ENCODE data around the gene MTA3.
A peak's percentile ranks its signal among the peaks of the same experiment; 100 is the strongest.

Gene MTA3

DNA sequence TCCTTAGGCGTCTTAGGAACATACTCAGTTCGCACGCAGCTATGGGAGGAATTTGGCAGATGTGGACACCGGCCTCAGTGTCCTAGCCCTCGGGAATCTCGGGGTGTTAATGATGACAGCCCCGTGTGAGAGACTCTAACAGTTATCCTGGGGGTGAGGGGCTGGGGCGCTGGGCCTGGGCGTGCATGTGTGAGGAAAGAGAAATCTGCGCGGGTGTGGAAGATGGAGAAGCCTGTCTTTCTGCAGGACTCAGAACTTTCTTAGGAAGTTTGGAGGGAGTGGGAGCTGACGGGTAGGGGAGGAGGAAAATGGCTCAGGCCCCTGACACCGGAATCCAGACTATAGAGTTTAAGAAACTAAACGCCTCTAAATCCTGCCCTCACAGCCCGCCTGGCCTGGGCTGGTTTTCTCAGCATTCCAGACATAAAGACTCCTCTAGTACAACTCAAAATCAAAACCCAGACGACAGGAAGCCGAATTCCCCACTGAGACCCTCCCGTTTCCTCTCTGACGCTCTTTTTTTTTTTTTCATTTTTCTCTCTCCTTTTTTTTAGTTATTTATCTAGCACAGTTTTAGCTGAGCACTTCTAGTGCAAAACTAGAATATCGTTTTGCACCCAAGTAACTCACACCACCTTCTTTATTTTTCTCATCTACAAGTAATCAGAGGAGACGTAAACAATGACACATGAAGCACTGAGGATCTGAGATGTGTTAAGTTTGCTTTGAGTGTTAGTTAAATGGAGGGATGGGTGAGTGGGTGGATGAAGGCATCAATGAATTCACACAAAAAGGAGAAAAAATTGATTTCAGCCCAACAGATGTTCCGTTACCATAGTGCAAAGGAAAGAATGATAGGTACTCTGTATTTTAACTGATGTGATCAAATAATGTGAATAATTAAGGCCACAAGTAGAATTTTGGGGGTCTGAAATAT, 225.2 kb downstream of the MTA3 start:
- Histone ChIP-seq H3K9ac (ENCODE audit: low read length) (peak overlapping the region; percentile 35), H3K4me1 (ENCODE audit: control insufficient read depth, insufficient read depth, low read length) (peaks cover 2% of the 10 kb centered on the region), H3K27me3 (ENCODE audit: control insufficient read depth, insufficient read depth, low read length) (no peaks in the 10 kb centered on the region), H3K27ac (ENCODE audit: low read depth, low read length) (no peak overlapping the region), H3K4me3 (ENCODE audit: low read length) (peak overlapping the region; percentile 83), H3K36me3 (ENCODE audit: control insufficient read depth, insufficient read depth, low read length) (no peaks in the 10 kb centered on the region)

DNA sequence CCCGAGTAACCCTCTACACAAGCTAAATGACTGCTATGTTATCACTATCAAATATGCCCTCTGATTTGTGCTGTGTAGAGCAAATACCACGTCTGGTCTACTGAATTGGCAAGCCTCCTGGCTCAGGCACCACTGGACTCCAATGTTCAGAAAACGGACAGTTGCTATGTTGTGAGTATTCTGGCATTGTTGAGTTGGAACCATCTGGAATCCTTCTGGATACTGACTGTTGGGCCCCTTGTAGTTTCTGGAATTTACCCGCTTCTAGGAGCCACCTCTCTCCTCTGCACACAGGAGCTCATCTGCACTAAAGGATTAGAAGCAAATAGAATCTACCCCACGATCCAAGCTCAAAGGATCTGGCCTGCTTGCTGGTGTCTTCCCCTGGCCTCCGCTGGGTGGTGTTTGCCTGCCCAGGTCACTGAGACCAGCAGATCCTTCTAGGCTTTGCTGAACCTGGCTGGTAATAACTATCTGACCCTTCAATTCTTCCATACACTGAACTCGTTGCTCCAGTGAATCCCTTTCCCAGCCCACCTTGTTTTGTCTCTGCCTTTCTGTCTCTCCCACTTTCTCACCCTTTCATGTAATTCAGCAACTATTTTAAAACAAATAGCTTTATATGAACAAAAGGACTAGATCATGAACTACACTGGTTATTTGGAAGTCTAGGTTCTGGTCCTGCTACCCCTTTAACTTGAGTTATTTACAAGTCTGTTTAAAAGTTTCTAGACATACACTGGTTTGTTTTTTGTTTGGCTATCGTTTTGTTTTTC, 226.0 kb downstream of the MTA3 start:
- H3K4me1 ChIP-seq (ENCODE audit: control insufficient read depth, insufficient read depth, low read length): peaks cover 2% of the 10 kb centered on the region
- H3K9ac ChIP-seq (ENCODE audit: low read length): no peak overlapping the region
- H3K27me3 ChIP-seq (ENCODE audit: control insufficient read depth, insufficient read depth, low read length): no peaks in the 10 kb centered on the region
- no peak overlapping the region for H3K4me3 ChIP-seq (ENCODE audit: low read length)
- H3K27ac ChIP-seq (ENCODE audit: low read depth, low read length): no peak overlapping the region
- no peaks in the 10 kb centered on the region for H3K36me3 ChIP-seq (ENCODE audit: control insufficient read depth, insufficient read depth, low read length)

DNA sequence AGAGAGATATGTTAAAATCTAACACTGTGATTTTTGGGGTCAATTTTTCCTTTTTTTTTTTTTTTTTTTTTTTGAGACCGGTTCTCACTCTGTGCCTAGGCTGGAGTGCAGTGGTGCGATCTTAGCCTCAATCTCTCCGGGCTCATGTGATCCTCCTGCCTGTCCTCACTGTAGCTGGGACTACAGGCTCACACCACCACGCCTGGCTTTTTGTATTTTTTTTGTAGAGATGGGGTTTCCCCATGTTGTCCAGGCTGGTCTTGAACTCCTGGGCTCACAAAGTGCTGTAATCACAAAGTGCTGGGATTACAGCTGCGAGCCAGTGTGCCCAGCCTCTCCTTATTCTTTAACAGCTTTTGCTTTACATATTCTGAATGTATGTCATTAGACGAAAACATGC, 226.8 kb downstream of the MTA3 start:
- Histone ChIP-seq H3K27ac (ENCODE audit: low read depth, low read length) (no peak overlapping the region), H3K4me1 (ENCODE audit: control insufficient read depth, insufficient read depth, low read length) (no peaks in the 10 kb centered on the region), H3K27me3 (ENCODE audit: control insufficient read depth, insufficient read depth, low read length) (no peaks in the 10 kb centered on the region), H3K36me3 (ENCODE audit: control insufficient read depth, insufficient read depth, low read length) (no peaks in the 10 kb centered on the region), H3K9ac (ENCODE audit: low read length) (no peak overlapping the region), H3K4me3 (ENCODE audit: low read length) (no peak overlapping the region)

DNA sequence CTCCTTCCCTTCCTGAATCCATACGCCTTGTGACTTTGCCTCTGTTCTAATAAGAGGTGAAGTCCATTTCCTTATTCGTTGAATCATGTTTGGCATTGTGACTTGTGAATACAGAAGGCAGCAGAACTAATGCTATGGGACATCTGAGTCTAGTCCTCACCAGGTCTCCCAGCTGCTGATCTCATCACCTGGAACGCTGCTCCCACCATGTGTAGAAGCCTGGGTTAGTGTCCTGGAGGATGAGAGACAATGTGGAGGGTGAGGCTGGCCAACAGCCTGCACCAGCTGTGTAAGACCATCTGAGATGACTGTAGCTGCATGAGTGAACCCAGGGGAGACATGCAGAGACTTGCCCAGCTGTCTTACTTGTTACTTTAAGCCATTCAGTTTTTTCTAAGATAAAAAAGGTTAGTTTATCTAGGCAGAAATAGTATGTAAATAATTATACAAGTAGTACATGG, 227.4 kb downstream of the MTA3 start:
- H3K4me3 ChIP-seq (ENCODE audit: low read length): no peak overlapping the region
- H3K36me3 ChIP-seq (ENCODE audit: control insufficient read depth, insufficient read depth, low read length): no peaks in the 10 kb centered on the region
- H3K27me3 ChIP-seq (ENCODE audit: control insufficient read depth, insufficient read depth, low read length): no peaks in the 10 kb centered on the region
- H3K4me1 ChIP-seq (ENCODE audit: control insufficient read depth, insufficient read depth, low read length): no peaks in the 10 kb centered on the region
- no peak overlapping the region for H3K27ac ChIP-seq (ENCODE audit: low read depth, low read length)
- H3K9ac ChIP-seq (ENCODE audit: low read length): no peak overlapping the region

DNA sequence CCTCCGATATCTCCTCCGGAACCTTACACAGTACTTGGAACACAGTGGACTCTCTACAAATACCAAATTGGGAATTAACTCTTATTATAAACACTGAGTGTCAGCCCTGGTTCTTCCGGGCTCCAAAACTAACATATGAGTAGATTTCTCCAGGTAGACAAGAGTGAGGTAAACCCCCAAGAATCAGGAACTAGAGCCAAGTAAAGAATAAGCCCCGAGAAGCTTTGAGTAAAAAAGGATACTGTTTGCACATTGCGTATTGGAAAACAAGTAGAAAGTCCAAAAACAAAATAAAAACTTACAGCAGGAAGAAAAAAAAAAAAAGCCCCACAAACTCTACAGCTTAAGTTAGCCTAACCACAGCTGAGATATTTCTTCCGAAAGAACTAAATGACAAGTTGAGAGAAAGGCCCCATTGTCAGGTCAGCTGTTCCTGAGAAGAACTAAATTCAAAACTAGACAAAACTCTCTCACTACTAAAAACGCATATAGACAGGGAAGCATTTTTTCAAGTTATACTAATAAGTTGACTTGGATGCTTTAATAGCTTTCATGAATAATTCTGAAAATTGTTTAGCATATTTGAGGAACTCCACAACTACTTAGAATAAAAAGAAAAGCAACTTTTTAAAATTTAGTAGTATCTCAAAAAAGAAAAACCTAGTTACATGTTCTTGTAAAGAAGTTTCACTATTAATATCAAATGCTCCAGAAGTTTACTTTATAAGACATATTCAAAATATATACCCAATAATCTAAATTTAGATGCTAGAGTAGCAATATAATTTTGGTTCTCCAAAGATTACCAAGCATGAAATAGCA, 228.2 kb downstream of the MTA3 start:
- H3K27me3 ChIP-seq (ENCODE audit: control insufficient read depth, insufficient read depth, low read length): no peaks in the 10 kb centered on the region
- no peak overlapping the region for H3K4me3 ChIP-seq (ENCODE audit: low read length)
- H3K27ac ChIP-seq (ENCODE audit: low read depth, low read length): no peak overlapping the region
- no peaks in the 10 kb centered on the region for H3K36me3 ChIP-seq (ENCODE audit: control insufficient read depth, insufficient read depth, low read length)
- peaks cover 5% of the 10 kb centered on the region for H3K4me1 ChIP-seq (ENCODE audit: control insufficient read depth, insufficient read depth, low read length)
- H3K9ac ChIP-seq (ENCODE audit: low read length): no peak overlapping the region

DNA sequence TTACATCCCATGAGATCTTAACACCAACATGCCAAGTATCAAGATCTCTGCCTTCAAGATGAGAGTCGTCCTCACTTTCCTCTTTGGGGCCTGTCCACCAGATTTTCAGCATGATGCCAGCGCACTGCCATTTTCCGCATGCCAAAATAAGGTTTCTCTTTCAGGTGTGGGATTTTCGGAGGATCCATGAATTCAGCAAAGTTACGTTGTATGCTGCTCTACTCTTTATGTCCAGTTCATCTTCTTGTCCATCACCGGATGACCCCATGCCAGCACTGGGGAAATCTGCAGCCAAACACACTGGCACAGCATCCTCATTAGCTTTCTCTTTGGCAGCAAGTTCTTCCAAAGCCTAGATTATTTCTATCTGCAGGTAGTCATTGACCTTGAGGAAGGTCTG, 228.8 kb downstream of the MTA3 start:
- no peaks in the 10 kb centered on the region for H3K36me3 ChIP-seq (ENCODE audit: control insufficient read depth, insufficient read depth, low read length)
- H3K4me1 ChIP-seq (ENCODE audit: control insufficient read depth, insufficient read depth, low read length): peaks cover 6% of the 10 kb centered on the region
- H3K9ac ChIP-seq (ENCODE audit: low read length): no peak overlapping the region
- no peaks in the 10 kb centered on the region for H3K27me3 ChIP-seq (ENCODE audit: control insufficient read depth, insufficient read depth, low read length)
- no peak overlapping the region for H3K27ac ChIP-seq (ENCODE audit: low read depth, low read length)
- H3K4me3 ChIP-seq (ENCODE audit: low read length): no peak overlapping the region

DNA sequence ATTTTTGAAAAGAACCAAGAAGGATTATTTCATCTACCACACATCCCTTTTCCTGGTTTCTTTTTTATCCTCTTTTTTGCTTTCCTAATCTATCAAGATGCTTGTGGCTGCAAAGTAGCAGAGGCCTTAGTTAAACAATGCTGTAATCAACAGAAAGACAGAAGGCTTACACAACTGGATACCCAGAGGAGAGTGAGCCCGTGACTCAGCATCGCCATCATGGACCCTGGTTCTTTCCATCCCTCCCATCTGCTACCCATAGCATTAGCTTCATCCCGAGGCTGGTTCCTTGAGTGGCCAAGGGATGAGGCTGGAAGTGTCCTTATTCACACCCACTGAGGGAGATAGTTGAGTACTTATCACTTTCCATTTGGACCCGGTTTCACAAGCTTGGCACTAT, 231.4 kb downstream of the MTA3 start:
- no peak overlapping the region for H3K27ac ChIP-seq (ENCODE audit: low read depth, low read length)
- H3K9ac ChIP-seq (ENCODE audit: low read length): no peak overlapping the region
- H3K4me3 ChIP-seq (ENCODE audit: low read length): no peak overlapping the region
- H3K4me1 ChIP-seq (ENCODE audit: control insufficient read depth, insufficient read depth, low read length): peaks cover 6% of the 10 kb centered on the region
- no peaks in the 10 kb centered on the region for H3K36me3 ChIP-seq (ENCODE audit: control insufficient read depth, insufficient read depth, low read length)
- no peaks in the 10 kb centered on the region for H3K27me3 ChIP-seq (ENCODE audit: control insufficient read depth, insufficient read depth, low read length)

DNA sequence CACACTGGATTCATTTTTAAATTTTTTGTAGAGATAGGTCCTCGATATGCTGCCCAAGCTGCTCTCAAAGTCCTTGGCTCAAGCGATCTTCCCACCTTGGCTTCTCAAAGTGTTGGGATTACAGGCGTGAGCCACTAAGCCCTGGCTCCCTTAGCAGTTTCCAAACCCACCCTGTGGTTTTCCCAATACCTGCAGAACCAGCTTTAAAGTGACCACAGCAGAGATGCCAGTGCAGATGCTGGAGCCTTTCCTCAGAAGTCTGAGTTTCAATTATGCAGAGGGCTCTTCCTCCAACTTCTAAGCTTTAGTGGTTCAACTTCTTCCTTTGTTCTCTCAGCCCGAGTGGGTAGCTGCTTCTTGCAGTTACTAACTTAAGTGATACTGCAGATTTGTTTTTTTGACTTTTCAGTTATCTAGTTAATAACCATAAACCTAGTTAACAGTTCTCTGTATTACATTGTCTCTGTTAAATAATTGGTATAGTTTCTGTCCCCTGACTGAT, 232.1 kb downstream of the MTA3 start:
- H3K9ac ChIP-seq (ENCODE audit: low read length): no peak overlapping the region
- no peak overlapping the region for H3K27ac ChIP-seq (ENCODE audit: low read depth, low read length)

DNA sequence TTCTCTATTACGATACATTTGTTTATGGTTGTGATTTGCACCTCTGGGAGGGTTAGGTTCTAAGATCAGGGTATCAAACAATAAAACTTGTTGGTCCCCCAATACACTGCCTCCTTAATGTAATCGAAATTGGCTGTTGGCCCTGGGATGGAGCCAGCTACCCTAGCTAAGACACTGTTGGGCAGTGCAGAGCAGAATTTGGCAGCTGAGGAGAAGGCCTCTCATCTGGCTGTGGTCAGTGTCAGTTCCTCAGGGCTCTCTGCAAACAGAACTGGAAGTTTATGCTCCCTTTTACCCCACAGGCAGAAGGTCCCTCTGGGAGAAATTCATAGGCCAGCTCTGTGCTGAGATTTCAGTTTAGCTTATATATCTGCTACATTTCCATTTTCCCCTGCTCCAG, 232.5 kb downstream of the MTA3 start:
- Histone ChIP-seq H3K27ac (ENCODE audit: low read depth, low read length) (no peak overlapping the region), H3K4me1 (ENCODE audit: control insufficient read depth, insufficient read depth, low read length) (peaks cover 6% of the 10 kb centered on the region), H3K27me3 (ENCODE audit: control insufficient read depth, insufficient read depth, low read length) (no peaks in the 10 kb centered on the region), H3K9ac (ENCODE audit: low read length) (no peak overlapping the region), H3K4me3 (ENCODE audit: low read length) (no peak overlapping the region), H3K36me3 (ENCODE audit: control insufficient read depth, insufficient read depth, low read length) (no peaks in the 10 kb centered on the region)

More for the DNA sequence above, 232.1 kb downstream of the MTA3 start:
- Histone ChIP-seq H3K4me3 (ENCODE audit: low read length) (no peak overlapping the region), H3K4me1 (ENCODE audit: control insufficient read depth, insufficient read depth, low read length) (peaks cover 6% of the 10 kb centered on the region), H3K27me3 (ENCODE audit: control insufficient read depth, insufficient read depth, low read length) (no peaks in the 10 kb centered on the region), H3K36me3 (ENCODE audit: control insufficient read depth, insufficient read depth, low read length) (no peaks in the 10 kb centered on the region)

DNA sequence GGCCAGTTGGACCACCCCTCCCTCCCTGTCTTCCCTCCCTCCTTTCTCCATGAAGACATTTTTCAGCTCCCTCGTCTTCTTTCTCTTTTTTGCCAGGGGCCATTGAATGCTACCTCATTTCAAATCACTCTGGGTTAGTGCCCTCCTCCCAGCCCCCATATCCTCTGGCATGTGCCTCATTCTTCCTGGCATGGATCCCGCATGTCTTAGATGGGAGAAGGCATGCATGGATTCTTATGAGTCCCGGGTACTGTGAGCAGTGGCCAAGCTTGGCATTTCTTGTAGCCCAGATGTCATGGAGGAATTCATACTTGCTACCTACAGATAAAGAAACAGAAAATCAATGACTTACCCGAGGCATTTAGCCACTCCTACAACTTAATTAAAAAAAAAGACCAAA, 232.9 kb downstream of the MTA3 start:
- no peaks in the 10 kb centered on the region for H3K36me3 ChIP-seq (ENCODE audit: control insufficient read depth, insufficient read depth, low read length)
- no peaks in the 10 kb centered on the region for H3K27me3 ChIP-seq (ENCODE audit: control insufficient read depth, insufficient read depth, low read length)
- H3K27ac ChIP-seq (ENCODE audit: low read depth, low read length): no peak overlapping the region
- peaks cover 6% of the 10 kb centered on the region for H3K4me1 ChIP-seq (ENCODE audit: control insufficient read depth, insufficient read depth, low read length)
- H3K9ac ChIP-seq (ENCODE audit: low read length): no peak overlapping the region
- no peak overlapping the region for H3K4me3 ChIP-seq (ENCODE audit: low read length)

DNA sequence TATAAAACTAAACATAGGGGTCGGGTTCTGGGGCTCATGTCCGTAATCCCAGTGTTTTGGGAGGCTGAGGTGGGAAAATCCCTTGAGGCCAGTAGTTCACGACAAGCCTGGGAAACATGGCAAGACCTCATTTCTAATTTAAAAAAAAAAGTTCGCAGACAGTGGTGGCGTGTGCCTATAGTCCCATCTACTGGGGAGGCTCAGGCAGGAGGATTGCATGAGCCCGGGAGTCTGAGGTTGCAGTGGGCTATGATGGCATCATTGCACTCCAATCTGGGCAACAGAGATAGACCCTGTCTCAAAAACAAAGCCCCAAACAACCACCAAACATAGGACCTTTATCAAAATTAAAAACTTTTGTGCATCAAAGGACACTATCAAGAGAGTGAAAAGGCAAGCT, 233.7 kb downstream of the MTA3 start:
- no peaks in the 10 kb centered on the region for H3K36me3 ChIP-seq (ENCODE audit: control insufficient read depth, insufficient read depth, low read length)

DNA sequence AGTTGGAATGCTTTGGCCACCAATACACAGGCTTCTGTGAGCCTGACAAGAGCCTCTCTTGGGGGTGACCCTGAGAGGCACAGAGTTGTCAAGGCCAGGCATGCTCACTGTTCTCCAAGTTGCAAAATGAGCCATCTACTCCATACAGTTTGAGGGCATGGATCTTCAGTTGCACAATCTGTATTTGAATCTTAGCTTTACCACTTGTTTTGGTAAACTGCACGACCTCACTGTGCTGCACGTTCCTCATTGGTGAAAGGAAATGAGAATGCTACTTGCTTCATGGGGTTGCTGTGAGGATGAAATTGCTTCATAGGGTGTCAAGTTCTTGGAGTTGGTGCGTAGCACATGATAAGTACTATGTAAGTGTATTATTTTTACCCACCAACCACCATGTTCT, 235.9 kb downstream of the MTA3 start:
- H3K9ac ChIP-seq (ENCODE audit: low read length): no peak overlapping the region
- H3K27ac ChIP-seq (ENCODE audit: low read depth, low read length): no peak overlapping the region

More for the DNA sequence above, 233.7 kb downstream of the MTA3 start:
- Histone ChIP-seq H3K27me3 (ENCODE audit: control insufficient read depth, insufficient read depth, low read length) (no peaks in the 10 kb centered on the region), H3K9ac (ENCODE audit: low read length) (no peak overlapping the region), H3K4me3 (ENCODE audit: low read length) (no peak overlapping the region), H3K4me1 (ENCODE audit: control insufficient read depth, insufficient read depth, low read length) (peaks cover 6% of the 10 kb centered on the region), H3K27ac (ENCODE audit: low read depth, low read length) (no peak overlapping the region)

More for the DNA sequence above, 235.9 kb downstream of the MTA3 start:
- Histone ChIP-seq H3K4me3 (ENCODE audit: low read length) (no peak overlapping the region), H3K27me3 (ENCODE audit: control insufficient read depth, insufficient read depth, low read length) (no peaks in the 10 kb centered on the region), H3K4me1 (ENCODE audit: control insufficient read depth, insufficient read depth, low read length) (peaks cover 11% of the 10 kb centered on the region), H3K36me3 (ENCODE audit: control insufficient read depth, insufficient read depth, low read length) (no peaks in the 10 kb centered on the region)
